H1 (cell line): ENCODE results near the gene TSC22D4. TPM values are rescaled to one million over a fixed set of nuclear protein-coding genes. Genes with fewer than 3 reads are reported as not detected.
"Not testable (repeated sequence)": the region's sequence is repeated elsewhere in the genome, so short reads cannot be mapped to it uniquely, and the experiment has no call there.

Source experiments
- CTCF ChIA-PET: fragments of 300-600 bp; sonication (Branson Sonifier 250); formaldehyde crosslinking; loops from one replicate; lab custom pipeline; 2021; ENCODE audit not compliant: partially characterized antibody; lab: Charles Lee
- POLR2A ChIA-PET: fragments of 300-600 bp; sonication (Branson Sonifier 250); formaldehyde crosslinking; loops from one replicate; lab custom pipeline; 2021; ENCODE audit warnings: inconsistent platforms; ENCODE audit not compliant: partially characterized antibody; lab: Charles Lee
- DNase-seq, 2 experiments: peaks; one replicate each; pipeline versions ENCODE4 v3.0.0 to v3.0.0-alpha.2; 2010 to 2022; ENCODE audit warnings: low spot score in 2 of 2, low read depth in 1 of 2, mixed read lengths in 1 of 2
- FAIRE-seq: peaks from 2 replicates; lab custom pipeline; 2011; peaks lifted over from hg19 to GRCh38; lab: Jason Lieb, UNC
- H2AFZ ChIP-seq: 2 replicates; pipeline ENCODE4 v1.8.1; 2012; ENCODE audit warnings: low read length, inconsistent platforms
- H2AK5ac ChIP-seq: 2 replicates; pipeline ENCODE4 v1.6.1; 2013; ENCODE audit warnings: low read depth, low read length
- H2BK120ac ChIP-seq: replicated peaks from 2 replicates; pipeline ENCODE3; 2013; ENCODE audit warnings: low read depth, low read length, inconsistent platforms
- H2BK12ac ChIP-seq: 2 replicates; pipeline ENCODE4 v1.6.1; 2013; ENCODE audit warnings: low read depth, low read length
- H2BK15ac ChIP-seq: 2 replicates; pipeline ENCODE4 v1.6.1; 2013; ENCODE audit warnings: low read length
- H2BK20ac ChIP-seq: 2 replicates; pipeline ENCODE4 v1.6.1; 2013; ENCODE audit warnings: low read length
- H2BK5ac ChIP-seq: 2 replicates; pipeline ENCODE4 v1.6.1; 2013; ENCODE audit warnings: low read depth, low read length
- H3K14ac ChIP-seq: 2 replicates; pipeline ENCODE4 v1.6.1; 2013; ENCODE audit warnings: inconsistent platforms; ENCODE audit not compliant: insufficient read length
- H3K18ac ChIP-seq: 2 replicates; pipeline ENCODE4 v1.6.1; 2013; ENCODE audit warnings: low read length; ENCODE audit errors: extremely low read depth
- H3K23ac ChIP-seq: 2 replicates; pipeline ENCODE4 v1.6.1; 2013; ENCODE audit warnings: inconsistent platforms; ENCODE audit not compliant: insufficient read length
- H3K23me2 ChIP-seq: 2 replicates; pipeline ENCODE4 v1.6.1; 2013; ENCODE audit warnings: low read depth, low read length
- H3K27ac ChIP-seq: 2 replicates; pipeline ENCODE4 v1.6.1; 2011; ENCODE audit warnings: low read depth, low read length, inconsistent platforms
- H3K27me3 ChIP-seq, 4 experiments: replicated peaks in 1 of 4; 1 replicate in 1 of 4; 2 replicates in 3 of 4; pipeline versions ENCODE4 v1.6.1 to v1.8.1; 2011 to 2013; ENCODE audit warnings: low read length in 3 of 4, mild to moderate bottlenecking in 3 of 4, inconsistent platforms in 2 of 4, mixed read lengths in 2 of 4, moderate library complexity in 1 of 4; ENCODE audit not compliant: control insufficient read depth in 3 of 4, insufficient read depth in 3 of 4; ENCODE audit errors: extremely low read depth in 1 of 4
- H3K36me3 ChIP-seq, 4 experiments: 2 replicates each; pipeline versions ENCODE4 v1.6.1 to v1.8.1; 2011 to 2013; ENCODE audit warnings: mild to moderate bottlenecking in 4 of 4, low read length in 3 of 4, moderate library complexity in 2 of 4, control low read depth in 1 of 4, inconsistent platforms in 1 of 4; ENCODE audit not compliant: insufficient read depth in 4 of 4, control insufficient read depth in 2 of 4
- H3K4ac ChIP-seq: replicated peaks from 2 replicates; pipeline ENCODE3; 2013; ENCODE audit warnings: low read length, low read depth, mixed read lengths, inconsistent platforms; ENCODE audit not compliant: insufficient read length
- H3K4me1 ChIP-seq, 4 experiments: replicated peaks in 1 of 4; 1 replicate in 1 of 4; 2 replicates in 3 of 4; pipeline versions ENCODE4 v1.6.1 to v1.8.1; 2011 to 2013; ENCODE audit warnings: low read length in 3 of 4, inconsistent platforms in 2 of 4, mixed read lengths in 1 of 4; ENCODE audit not compliant: insufficient read depth in 4 of 4, control insufficient read depth in 3 of 4
- H3K4me2 ChIP-seq, 2 experiments: 2 replicates each; pipeline versions ENCODE4 v1.6.1 to v1.8.1; 2011 to 2013; ENCODE audit warnings: low read depth in 2 of 2, low read length in 2 of 2, control low read depth in 1 of 2, inconsistent platforms in 1 of 2, mild to moderate bottlenecking in 1 of 2; ENCODE audit not compliant: insufficient read depth in 1 of 2
- H3K4me3 ChIP-seq, 4 experiments: fragments of 200-600, 300-600 bp in 1 of 4; sonication (generic), shearing (Covaris generic), sonication (Bioruptor Twin) in 1 of 4; 2 replicates each; pipeline versions ENCODE4 v1.5.1 to v1.8.1; 2011 to 2016; ENCODE audit warnings: low read length in 4 of 4, low read depth in 3 of 4, control low read depth in 2 of 4, inconsistent platforms in 2 of 4, mild to moderate bottlenecking in 2 of 4, mixed read lengths in 1 of 4, moderate library complexity in 1 of 4; ENCODE audit not compliant: insufficient read depth in 2 of 4; ENCODE audit errors: extremely low read depth in 1 of 4
- H3K56ac ChIP-seq: replicated peaks from 2 replicates; pipeline ENCODE3; 2013; ENCODE audit warnings: low read depth, mild to moderate bottlenecking, mixed read lengths, low read length, inconsistent platforms; ENCODE audit not compliant: insufficient read length
- H3K79me1 ChIP-seq: 2 replicates; pipeline ENCODE4 v1.6.1; 2013; ENCODE audit warnings: low read depth, low read length, control low read depth
- H3K79me2 ChIP-seq, 2 experiments: 2 replicates each; pipeline versions ENCODE4 v1.6.1 to v1.8.1; 2012 to 2013; ENCODE audit warnings: low read length in 2 of 2, mild to moderate bottlenecking in 2 of 2, inconsistent platforms in 1 of 2; ENCODE audit not compliant: insufficient read depth in 2 of 2, control insufficient read depth in 1 of 2
- H3K9ac ChIP-seq, 4 experiments: replicated peaks in 1 of 4; 1 replicate in 1 of 4; 2 replicates in 3 of 4; pipeline versions ENCODE4 v1.6.1 to v1.8.1; 2011 to 2013; ENCODE audit warnings: low read depth in 3 of 4, low read length in 3 of 4, control low read depth in 2 of 4, mild to moderate bottlenecking in 2 of 4, moderate library complexity in 2 of 4, inconsistent platforms in 1 of 4; ENCODE audit errors: extremely low read depth in 1 of 4
- H3K9me3 ChIP-seq, 2 experiments: 2 replicates each; pipeline versions ENCODE4 v1.6.1 to v1.8.1; 2012 to 2013; ENCODE audit warnings: mild to moderate bottlenecking in 2 of 2, moderate library complexity in 2 of 2, control low read depth in 1 of 2, inconsistent platforms in 1 of 2, low read depth in 1 of 2, low read length in 1 of 2, mixed read lengths in 1 of 2; ENCODE audit not compliant: insufficient read depth in 2 of 2
- H4K20me1 ChIP-seq, 2 experiments: replicated peaks in 1 of 2; 2 replicates each; pipeline versions ENCODE3 to v1.8.1; 2011 to 2013; ENCODE audit warnings: inconsistent platforms in 2 of 2, low read length in 2 of 2, mild to moderate bottlenecking in 1 of 2; ENCODE audit not compliant: insufficient read depth in 2 of 2, control insufficient read depth in 1 of 2
- H4K5ac ChIP-seq: 2 replicates; pipeline ENCODE4 v1.6.1; 2013; ENCODE audit warnings: low read length, low read depth, mixed read lengths, inconsistent platforms; ENCODE audit not compliant: insufficient read length
- H4K8ac ChIP-seq: 2 replicates; pipeline ENCODE4 v1.8.0; 2013; ENCODE audit warnings: mild to moderate bottlenecking, moderate library complexity, low read length, inconsistent platforms; ENCODE audit not compliant: insufficient read depth; ENCODE audit errors: extremely low read depth
- H4K91ac ChIP-seq: replicated peaks from 2 replicates; pipeline ENCODE3; 2013; ENCODE audit warnings: low read length, mixed read lengths, inconsistent platforms; ENCODE audit not compliant: insufficient read length
- WGBS, 2 experiments: shearing (Covaris generic) in 1 of 2; methylation state at CpG; one replicate each; pipeline versions ENCODE4 v1.1.6 to v1.1.7; 2013 to 2015; ENCODE audit warnings: low lambda C conversion rate in 2 of 2, mixed read lengths in 2 of 2, inconsistent platforms in 1 of 2, low coverage in 1 of 2, missing lambda C conversion rate in 1 of 2; ENCODE audit not compliant: insufficient replicate concordance in 2 of 2, insufficient coverage in 1 of 2, insufficient read length in 1 of 2; ENCODE audit errors: extremely low coverage in 1 of 2, missing lambda C conversion rate in 1 of 2; 5-methylcytosine and 5-hydroxymethylcytosine counted together
- polyA plus RNA-seq, 7 experiments: library from polyadenylated mRNA; depleted of rRNA in 3 of 7; stranded (reverse) in 5 of 7; unstranded in 2 of 7; fragments of >200 nt in 5 of 7; fragments of 200-250 nt in 2 of 7; gene quantifications; 1 replicate in 5 of 7; 2 replicates in 1 of 7; 4 replicates in 1 of 7; pipeline versions ENCODE4 v1.2.1 to v1.2.3, GENCODE V29; 2011 to 2013; ENCODE audit warnings: missing spikeins in 2 of 7, mixed read lengths in 2 of 7
- total RNA-seq: library from RNA; stranded (reverse); fragmentation: NEBNext Ultra II Directional; extraction: Animal tissue kit (Norgen Biotek cat#: 25700); gene quantifications from 2 replicates; pipeline ENCODE4 v1.2.1, GENCODE V29; 2021

TSC22D4 gene
- total and polyA plus RNA-seq, 2 of the 8 experiments (the other 6 are each of a cell fraction or from before 2014, with no cell fraction given), result 13.2 to 20.3 TPM

DNA sequence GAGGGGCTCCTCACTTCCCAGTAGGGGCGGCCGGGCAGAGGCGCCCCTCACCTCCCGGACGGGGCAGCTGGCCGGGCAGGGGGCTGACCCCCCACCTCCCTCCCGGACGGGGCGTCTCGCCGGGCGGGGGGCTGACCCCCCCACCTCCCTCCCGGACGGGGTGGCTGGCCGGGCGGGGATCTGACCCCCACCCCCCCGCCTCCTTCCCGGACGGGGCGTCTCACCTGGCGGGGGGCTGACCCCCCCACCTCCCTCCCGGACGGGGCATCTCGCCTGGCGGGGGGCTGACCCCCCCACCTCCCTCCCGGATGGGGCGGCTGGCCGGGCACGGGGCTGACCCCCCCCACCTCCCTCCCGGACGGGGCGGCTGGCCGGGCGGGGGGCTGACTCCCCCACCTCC lies 44.2 kb upstream of the TSC22D4 start:
- H3K4me3 ChIP-seq, H4K8ac ChIP-seq, H3K56ac ChIP-seq, H3K18ac ChIP-seq, H2BK20ac ChIP-seq, DNase-seq, FAIRE-seq, H3K79me1 ChIP-seq, H3K4me2 ChIP-seq, H2BK5ac ChIP-seq, H4K20me1 ChIP-seq, H3K14ac ChIP-seq, POLR2A ChIA-PET, H3K27ac ChIP-seq, H3K23me2 ChIP-seq, CTCF ChIA-PET, H2AFZ ChIP-seq, H3K4ac ChIP-seq, H2BK120ac ChIP-seq, H3K9ac ChIP-seq, H2BK12ac ChIP-seq, H4K91ac ChIP-seq, H3K79me2 ChIP-seq, H2BK15ac ChIP-seq, H3K4me1 ChIP-seq, H4K5ac ChIP-seq, H3K27me3 ChIP-seq, H2AK5ac ChIP-seq, H3K23ac ChIP-seq, H3K36me3 ChIP-seq: not testable (repeated sequence)
- no CpG with 5 or more reads among the region's 34 CpGs for WGBS, 2 experiments
- peaks cover 0 to 11% of the 10 kb centered on the region in 2 experiments; a peak in 2 of 4 replicates for H3K9me3 ChIP-seq

- H2BK15ac ChIP-seq, H3K14ac ChIP-seq, H3K36me3 ChIP-seq, H3K27me3 ChIP-seq, H3K4ac ChIP-seq, H2BK5ac ChIP-seq, H2AFZ ChIP-seq, H3K18ac ChIP-seq, H4K91ac ChIP-seq, H3K56ac ChIP-seq, H3K79me1 ChIP-seq, FAIRE-seq, H4K20me1 ChIP-seq, H3K27ac ChIP-seq, H3K9ac ChIP-seq, H4K5ac ChIP-seq, H3K4me2 ChIP-seq, H3K4me3 ChIP-seq, DNase-seq, H3K23ac ChIP-seq, H2AK5ac ChIP-seq, H2BK120ac ChIP-seq, H3K4me1 ChIP-seq, H2BK12ac ChIP-seq, H4K8ac ChIP-seq, H3K23me2 ChIP-seq, H2BK20ac ChIP-seq, H3K79me2 ChIP-seq: not testable (repeated sequence)
- ChIA-PET POLR2A (interaction anchor here (0.6 kb wide), 1 partner anchor 57 kb away, joined by 3 read pairs; no protein-coding TSS in a partner anchor), CTCF (interaction anchor here (0.6 to 0.9 kb wide), 2 partner anchors 111 to 141 kb away, joined by 3 to 5 read pairs; no protein-coding TSS in a partner anchor)
- peaks cover 0 to 11% of the 10 kb centered on the region in 2 experiments; a peak in 2 of 4 replicates for H3K9me3 ChIP-seq
- WGBS, 2 experiments, result 96% methylated on average over 2 of the region's 3 CpGs; no CpG with 5 or more reads in 1 of the 2 experiments
These were observed 43.0 kb upstream of the TSC22D4 start for GRCh38 chr7:100521909-100522593.
